Measurements from ENCODE around the gene LRIG3. TPM values are rescaled to one million over a fixed set of nuclear protein-coding genes. Genes with fewer than 3 reads are reported as not detected.

The LRIG3 gene
- total RNA-seq, 1 donor from 2014 or later = not detected

- no peak overlapping the region for H3K27ac Mint-ChIP-seq
- ChIA-PET POLR2A (no interaction called here), CTCF (no interaction called here)
- TF ChIP-seq CTCF (IDR thresholded peaks at IDR 0.05) = no peak
- peaks cover 30% of the 10 kb centered on the region for H3K27me3 Mint-ChIP-seq
- H3K9me3 Mint-ChIP-seq = no peaks in the 10 kb centered on the region
- no peak overlapping the region for H3K4me3 Mint-ChIP-seq
- DNase-seq (no peak), ATAC-seq (ENCODE audit: low read depth) (no peak)
- H3K4me1 Mint-ChIP-seq = peaks cover 5% of the 10 kb centered on the region
- intact Hi-C loops (cut with micrococcal nuclease) = no loop called here
- no peaks in the 10 kb centered on the region for H3K36me3 Mint-ChIP-seq (ENCODE audit: low read depth)
Measured at GRCh38 chr12:58919231-58920101, 838 bp downstream of the LRIG3 start.

GRCh38 chr12:58918469-58918844 lies 1.8 kb downstream of the LRIG3 start:
- no peak for ATAC-seq (ENCODE audit: low read depth)
- Mint-ChIP-seq H3K4me1 (peaks cover 5% of the 10 kb centered on the region), H3K4me3 (no peak overlapping the region), H3K27ac (no peak overlapping the region), H3K9me3 (no peaks in the 10 kb centered on the region), H3K36me3 (ENCODE audit: low read depth) (no peaks in the 10 kb centered on the region), H3K27me3 (peaks cover 30% of the 10 kb centered on the region)
- intact Hi-C loops (cut with micrococcal nuclease) = no loop called here
- ChIA-PET CTCF (no interaction called here), POLR2A (no interaction called here)
- TF ChIP-seq CTCF (IDR thresholded peaks at IDR 0.05) = no peak
- no peak for DNase-seq

- intact Hi-C loops (cut with micrococcal nuclease) = no loop called here
- ChIA-PET CTCF (no interaction called here), POLR2A (no interaction called here)
- H3K4me3 Mint-ChIP-seq = no peak overlapping the region
- peaks cover 30% of the 10 kb centered on the region for H3K27me3 Mint-ChIP-seq
- peaks cover 5% of the 10 kb centered on the region for H3K4me1 Mint-ChIP-seq
- DNase-seq (no peak), ATAC-seq (ENCODE audit: low read depth) (no peak)
- TF ChIP-seq CTCF (IDR thresholded peaks at IDR 0.05) = no peak
- H3K27ac Mint-ChIP-seq = no peak overlapping the region
- no peaks in the 10 kb centered on the region for H3K9me3 Mint-ChIP-seq
- no peaks in the 10 kb centered on the region for H3K36me3 Mint-ChIP-seq (ENCODE audit: low read depth)
Measured at GRCh38 chr12:58917699-58918468, 2.4 kb downstream of the LRIG3 start.

GRCh38 chr12:58916921-58917511 lies 3.3 kb downstream of the LRIG3 start:
- no peaks in the 10 kb centered on the region for H3K9me3 Mint-ChIP-seq
- intact Hi-C loops (cut with micrococcal nuclease) = no loop called here
- POLR2A ChIA-PET = no interaction called here
- no peaks in the 10 kb centered on the region for H3K36me3 Mint-ChIP-seq (ENCODE audit: low read depth)
- CTCF ChIA-PET = no interaction called here
- H3K27me3 Mint-ChIP-seq = peaks cover 30% of the 10 kb centered on the region
- H3K4me1 Mint-ChIP-seq = peaks cover 5% of the 10 kb centered on the region
- no peak for ATAC-seq (ENCODE audit: low read depth)
- no peak for TF ChIP-seq CTCF (IDR thresholded peaks at IDR 0.05)
- no peak overlapping the region for H3K4me3 Mint-ChIP-seq
- no peak overlapping the region for H3K27ac Mint-ChIP-seq
- DNase-seq = no peak

- peaks cover 29% of the 10 kb centered on the region for H3K27me3 Mint-ChIP-seq
- POLR2A ChIA-PET = no interaction called here
- H3K4me1 Mint-ChIP-seq = peaks cover 5% of the 10 kb centered on the region
Measured at GRCh38 chr12:58916161-58916621, 4.1 kb downstream of the LRIG3 start.

More at GRCh38 chr12:58916161-58916621, 4.1 kb downstream of the LRIG3 start:
- Mint-ChIP-seq H3K36me3 (ENCODE audit: low read depth) (no peaks in the 10 kb centered on the region), H3K27ac (no peak overlapping the region), H3K4me3 (no peak overlapping the region), H3K9me3 (no peaks in the 10 kb centered on the region)
- CTCF ChIA-PET = no interaction called here
- ATAC-seq (ENCODE audit: low read depth) (no peak), DNase-seq (no peak)
- intact Hi-C loops (cut with micrococcal nuclease) = no loop called here
- TF ChIP-seq CTCF (IDR thresholded peaks at IDR 0.05) = no peak
